Activated effector memory CD4-positive, alpha-beta T cell treated with anti-CD3 and anti-CD28 coated beads, Interleukin-2, amount 50 U/mL, for 16 hours (primary cell): Measurements from ENCODE around the gene GPATCH1.
"Not testable (repeated sequence)": the region's sequence is repeated elsewhere in the genome, so short reads cannot be mapped to it uniquely, and the experiment has no call there.

Experiments
- DNase-seq: peaks from one replicate; pipeline ENCODE4 v3.0.0-alpha.2; 2020

The GPATCH1 gene

DNA sequence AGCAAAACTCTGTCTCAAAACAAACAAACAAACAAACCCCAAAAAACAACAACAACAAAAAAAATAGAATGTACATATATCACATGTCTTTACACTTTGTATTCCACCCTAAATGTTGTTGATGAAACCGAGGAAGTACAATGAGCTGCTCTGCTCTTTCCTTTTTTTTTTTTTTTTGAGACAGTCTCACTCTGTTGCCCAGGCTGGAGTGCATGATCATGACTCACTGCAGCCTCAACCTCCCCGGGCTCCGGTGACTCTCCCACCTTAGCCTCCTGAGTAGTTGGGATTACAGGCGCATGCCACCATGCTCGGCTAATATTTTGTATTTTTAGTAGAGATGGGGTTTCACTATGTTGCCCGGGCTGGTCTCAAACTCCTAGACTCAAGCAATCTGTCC lies 82.5 kb downstream of the GPATCH1 start:
- DNase-seq: no peak

DNA sequence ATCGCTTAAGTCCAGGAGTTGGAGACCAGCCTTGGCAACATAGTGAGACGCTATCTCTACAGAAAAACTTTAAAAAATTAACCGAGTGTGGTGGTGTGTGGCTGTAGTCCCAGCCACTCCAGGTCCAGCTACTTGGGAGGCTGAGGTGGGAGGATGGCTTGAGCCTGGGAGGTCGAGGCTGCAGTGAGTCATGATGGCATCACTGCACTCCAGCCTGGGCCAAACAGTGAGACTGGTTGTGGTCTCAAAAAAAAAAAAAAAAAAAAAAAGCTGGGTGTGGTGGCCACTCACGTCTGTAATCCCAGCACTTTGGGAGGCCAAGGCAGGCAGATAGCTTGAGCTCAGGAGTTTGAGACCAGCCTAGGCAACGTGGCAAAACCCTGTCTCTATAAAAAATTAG lies 85.1 kb downstream of the GPATCH1 start:
- not testable (repeated sequence) for DNase-seq

DNA sequence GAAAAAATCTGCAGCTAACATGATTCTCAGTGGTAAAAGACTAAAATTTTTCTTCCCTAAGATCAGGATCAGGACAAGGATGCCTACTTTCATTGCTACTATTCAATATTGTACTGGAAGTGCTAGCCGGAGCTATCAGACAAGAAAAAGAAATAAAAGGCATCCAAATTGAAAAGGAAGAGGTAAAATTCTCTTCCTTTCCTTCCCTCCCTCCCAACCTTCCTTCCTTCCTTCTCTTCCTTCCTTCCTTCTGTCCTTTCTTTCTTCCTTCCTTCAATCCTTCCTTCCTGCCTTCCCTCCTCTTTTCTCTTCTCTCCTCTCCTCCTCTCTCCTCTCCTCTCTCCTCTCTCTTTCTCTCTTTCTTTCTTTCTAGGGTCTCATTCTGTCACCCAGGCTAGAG lies 86.5 kb downstream of the GPATCH1 start:
- DNase-seq: no peak

DNA sequence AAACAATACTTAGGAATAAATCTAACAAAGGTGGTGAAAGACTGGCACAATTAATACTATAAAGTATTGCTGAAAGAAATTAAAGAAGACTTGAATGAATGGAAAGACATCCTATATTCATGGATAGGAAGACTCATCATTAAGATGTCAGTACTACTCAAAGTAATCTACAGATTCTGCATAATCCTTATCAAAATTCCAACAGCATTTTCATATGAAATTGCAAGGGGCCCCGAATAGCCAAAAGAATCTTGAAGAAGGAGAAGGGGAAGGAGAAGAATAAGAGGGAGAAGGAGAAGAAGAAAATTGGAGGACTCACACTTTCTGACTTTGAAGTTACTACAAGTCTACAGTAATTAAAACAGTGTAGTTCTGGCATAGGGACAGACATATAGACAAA lies 87.5 kb downstream of the GPATCH1 start:
- no peak for DNase-seq

DNA sequence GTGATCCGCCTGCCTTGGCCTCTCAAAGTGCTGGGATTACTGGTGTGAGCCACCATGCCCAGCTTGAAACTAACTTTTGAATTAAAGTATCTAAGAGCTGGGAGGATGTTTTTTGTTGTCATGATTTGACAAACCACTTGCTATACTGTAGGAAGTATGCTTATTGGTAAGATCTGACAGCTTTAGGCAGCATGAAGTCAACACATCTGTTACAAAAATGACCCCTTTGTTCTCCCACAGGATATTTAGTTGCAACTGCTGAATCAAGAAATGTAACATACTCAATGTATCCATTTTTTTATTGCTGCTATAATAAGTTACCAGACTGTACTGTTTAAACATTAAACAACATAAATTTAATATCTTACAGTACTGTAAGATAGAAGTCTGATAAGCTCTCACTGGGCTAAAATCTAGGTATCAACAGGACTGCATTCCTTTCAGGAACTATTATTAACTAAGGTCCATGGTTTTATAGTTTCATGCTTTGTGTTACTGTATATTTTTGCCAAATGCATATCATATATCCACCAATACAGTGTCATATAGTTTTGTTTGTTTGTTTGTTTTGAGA lies 90.3 kb downstream of the GPATCH1 start:
- no peak for DNase-seq

GRCh38 chr19:33171916-33172359 lies 91.0 kb downstream of the GPATCH1 start:
- no peak for DNase-seq

- DNase-seq: no peak
Measured at GRCh38 chr19:33174186-33174585, 93.2 kb downstream of the GPATCH1 start.

DNA sequence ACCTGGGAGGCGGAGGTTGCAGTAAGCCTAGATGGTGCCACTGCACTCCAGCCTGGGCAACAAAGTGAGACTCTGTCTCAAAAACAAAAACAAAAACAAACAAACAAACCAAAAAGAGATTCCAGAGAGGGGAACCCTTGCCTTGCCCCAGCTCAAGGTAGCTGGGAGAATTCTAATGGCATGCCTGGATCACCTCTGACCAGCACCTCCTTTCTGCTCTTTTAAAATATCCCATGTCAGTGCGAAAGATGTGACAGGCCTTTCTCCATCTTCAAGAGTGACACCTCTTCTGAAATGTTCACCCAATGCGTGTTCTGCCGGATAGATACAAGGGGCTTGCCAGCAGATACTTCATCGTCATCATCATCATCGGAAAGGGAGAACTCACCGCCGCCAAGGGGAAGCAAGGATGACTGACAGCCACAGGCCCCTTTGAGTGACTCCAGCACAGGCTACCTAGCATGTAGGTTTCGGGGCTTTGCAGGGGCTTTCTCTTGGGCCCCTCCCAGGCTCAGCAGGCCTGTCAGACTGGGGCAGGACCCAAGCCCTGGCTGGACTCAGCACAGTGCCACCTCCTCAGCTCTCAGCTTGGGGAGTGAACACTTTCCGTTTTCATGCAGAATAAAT lies 94.3 kb downstream of the GPATCH1 start:
- DNase-seq: no peak

- peak; percentile 73 for DNase-seq
Measured at GRCh38 chr19:33175886-33176669, 95.1 kb downstream of the GPATCH1 start.

GRCh38 chr19:33176670-33177416 lies 95.9 kb downstream of the GPATCH1 start:
- peak; percentile 98 for DNase-seq

GRCh38 chr19:33177417-33177979 lies 96.5 kb downstream of the GPATCH1 start:
- DNase-seq: no peak
